Mesodermal cell (in vitro differentiated cells): ENCODE data around the gene C1orf35.

Source experiments
- H3K27ac ChIP-seq: 2 replicates; pipeline ENCODE4 v1.7.0; 2013; ENCODE audit warnings: mild to moderate bottlenecking, low read depth, low read length, moderate library complexity; ENCODE audit not compliant: severe bottlenecking
- H3K36me3 ChIP-seq: 2 replicates; pipeline ENCODE4 v1.7.1; 2013; ENCODE audit warnings: mild to moderate bottlenecking, low read length, moderate library complexity; ENCODE audit not compliant: control insufficient read depth, insufficient read depth
- H3K4me1 ChIP-seq: one replicate; pipeline ENCODE4 v1.7.1; 2013; ENCODE audit warnings: mild to moderate bottlenecking, low read length; ENCODE audit not compliant: insufficient read depth, control insufficient read depth, poor library complexity, severe bottlenecking
- H3K4me3 ChIP-seq: 2 replicates; pipeline ENCODE4 v1.7.0; 2013; ENCODE audit warnings: low read length, control low read depth, mild to moderate bottlenecking; ENCODE audit not compliant: insufficient read depth, poor library complexity, severe bottlenecking; ENCODE audit errors: extremely low read depth
- H3K9me3 ChIP-seq: 2 replicates; pipeline ENCODE4 v1.7.1; 2013; ENCODE audit warnings: mild to moderate bottlenecking, low read length, moderate library complexity; ENCODE audit not compliant: control insufficient read depth
- WGBS, 2 experiments: methylation state at CpG; one replicate each; pipeline ENCODE4 v1.1.5; 2013; ENCODE audit warnings: missing lambda C conversion rate in 2 of 2; ENCODE audit not compliant: insufficient coverage in 2 of 2; 5-methylcytosine and 5-hydroxymethylcytosine counted together

The C1orf35 gene

DNA sequence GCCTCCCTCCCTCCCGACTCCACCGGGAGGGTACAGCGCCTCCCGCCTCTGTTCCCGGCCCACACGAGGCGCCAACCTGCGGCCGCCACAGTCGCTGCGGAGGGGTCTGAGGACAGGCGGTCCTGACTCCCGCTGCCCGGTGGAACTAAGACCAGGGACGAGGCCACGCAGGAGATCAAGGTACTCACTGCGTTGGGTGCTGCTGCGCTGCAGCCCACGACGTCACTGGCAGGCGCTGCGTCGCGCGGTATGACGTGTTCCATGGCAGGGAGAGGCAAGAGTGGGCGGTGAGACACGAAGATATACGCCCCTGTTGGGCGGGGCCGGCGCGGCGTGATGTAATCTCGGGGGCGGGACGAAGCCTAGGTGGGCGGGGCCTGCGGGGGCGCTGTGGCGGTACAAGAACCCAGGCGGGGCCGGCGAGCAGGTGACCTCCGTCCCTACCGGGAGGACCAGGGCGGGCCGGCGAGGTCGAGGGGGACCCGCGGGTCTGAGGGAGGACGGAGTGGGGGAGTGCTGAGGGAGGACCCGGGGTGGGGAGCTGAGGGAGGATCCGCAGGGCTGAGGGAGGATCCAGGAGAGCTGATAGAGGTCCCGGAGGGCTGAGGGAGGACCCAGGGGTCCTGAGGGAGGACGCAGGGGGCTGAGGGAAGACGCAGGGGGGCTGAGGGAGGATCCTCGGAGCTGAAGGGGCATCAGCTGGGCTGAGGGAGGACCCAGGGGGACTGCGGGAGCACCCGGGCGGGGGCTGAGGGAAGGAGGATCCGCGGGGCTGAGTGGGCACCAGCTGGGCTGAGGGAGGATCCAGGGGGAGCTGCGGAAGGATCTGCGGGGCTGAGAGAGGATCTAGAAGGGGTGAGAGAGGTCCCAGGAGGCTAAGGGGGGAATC lies 6.2 kb upstream of the C1orf35 start, which contains the start of gene MRPL55:
Gene MRPL55 (minus strand): TSS at position 227 of the 889 bp plus-strand sequence. CDS start 1,039 bp downstream, outside the sequence.
- Histone ChIP-seq H3K36me3 (peaks cover 18% of the 10 kb centered on the region), H3K27ac (peak within 1 kb of the TSS; percentile 80), H3K4me3 (peak within 1 kb of the TSS; percentile 96), H3K4me1 (peaks cover 10% of the 10 kb centered on the region), H3K9me3 (no peaks in the 10 kb centered on the region)
- WGBS, 2 experiments = 0 to 2% methylated on average over 41 to 56 of the region's 66 CpGs

GRCh38 chr1:228108742-228109072 lies 5.6 kb upstream of the C1orf35 start:
- H3K4me1 ChIP-seq = peaks cover 10% of the 10 kb centered on the region
- H3K27ac ChIP-seq = peak overlapping the region; percentile 59
- 5 to 10% methylated on average over 7 to 8 of the region's 8 CpGs for WGBS, 2 experiments
- peak overlapping the region; percentile 96 for H3K4me3 ChIP-seq
- peaks cover 18% of the 10 kb centered on the region for H3K36me3 ChIP-seq
- H3K9me3 ChIP-seq = no peaks in the 10 kb centered on the region

GRCh38 chr1:228108055-228108690 lies 5.0 kb upstream of the C1orf35 start:
- H3K4me1 ChIP-seq = peaks cover 10% of the 10 kb centered on the region
- H3K36me3 ChIP-seq = peaks cover 18% of the 10 kb centered on the region
- peak overlapping the region; percentile 96 for H3K4me3 ChIP-seq
- H3K27ac ChIP-seq = no peak overlapping the region
- WGBS, 2 experiments = 81 to 89% methylated on average over 7 to 9 of the region's 11 CpGs
- H3K9me3 ChIP-seq = no peaks in the 10 kb centered on the region

GRCh38 chr1:228107636-228108035 lies 4.5 kb upstream of the C1orf35 start:
- Histone ChIP-seq H3K9me3 (no peaks in the 10 kb centered on the region), H3K27ac (no peak overlapping the region), H3K36me3 (peaks cover 18% of the 10 kb centered on the region), H3K4me3 (no peak overlapping the region), H3K4me1 (peaks cover 10% of the 10 kb centered on the region)
- 95 to 96% methylated on average over 17 to 19 of the region's 19 CpGs for WGBS, 2 experiments

DNA sequence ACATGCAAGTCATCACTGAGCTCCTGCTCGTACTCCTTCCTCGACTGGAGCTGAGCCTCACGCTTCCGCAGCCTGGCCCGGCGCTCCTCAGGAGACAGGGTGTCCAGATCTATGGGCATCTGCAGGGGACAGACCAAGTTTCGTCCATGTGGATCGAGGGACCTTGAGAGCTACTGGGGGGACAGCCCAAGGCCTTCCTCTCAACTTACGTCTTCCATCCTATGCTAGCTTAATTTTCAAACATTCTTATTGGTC lies 3.6 kb upstream of the C1orf35 start:
- Histone ChIP-seq H3K9me3 (no peaks in the 10 kb centered on the region), H3K4me1 (peaks cover 14% of the 10 kb centered on the region), H3K36me3 (peaks cover 18% of the 10 kb centered on the region), H3K27ac (no peak overlapping the region), H3K4me3 (no peak overlapping the region)
- 97 to 99% methylated on average over 9 of the region's 9 CpGs for WGBS, 2 experiments

GRCh38 chr1:228105996-228106799 lies 3.1 kb upstream of the C1orf35 start:
- Histone ChIP-seq H3K4me1 (peaks cover 16% of the 10 kb centered on the region), H3K9me3 (no peaks in the 10 kb centered on the region)
- WGBS, 2 experiments = 93 to 98% methylated on average over 7 to 8 of the region's 8 CpGs

GRCh38 chr1:228105270-228105995 lies 2.3 kb upstream of the C1orf35 start:
- WGBS, 2 experiments = 91 to 95% methylated on average over 9 of the region's 9 CpGs

More at GRCh38 chr1:228105996-228106799, 3.1 kb upstream of the C1orf35 start:
- no peak overlapping the region for H3K27ac ChIP-seq
- H3K36me3 ChIP-seq = peaks cover 18% of the 10 kb centered on the region
- no peak overlapping the region for H3K4me3 ChIP-seq

GRCh38 chr1:228104526-228105269 lies 1.6 kb upstream of the C1orf35 start:
- WGBS, 2 experiments = 94% methylated on average over 6 to 7 of the region's 7 CpGs
- no peaks in the 10 kb centered on the region for H3K9me3 ChIP-seq
- H3K4me3 ChIP-seq = peak overlapping the region; percentile 93
- H3K36me3 ChIP-seq = peaks cover 33% of the 10 kb centered on the region
- peaks cover 10% of the 10 kb centered on the region for H3K4me1 ChIP-seq
- peak overlapping the region; percentile 53 for H3K27ac ChIP-seq

More at GRCh38 chr1:228105270-228105995, 2.3 kb upstream of the C1orf35 start:
- Histone ChIP-seq H3K4me1 (peaks cover 16% of the 10 kb centered on the region), H3K4me3 (no peak overlapping the region), H3K36me3 (peaks cover 26% of the 10 kb centered on the region), H3K27ac (no peak overlapping the region), H3K9me3 (no peaks in the 10 kb centered on the region)

GRCh38 chr1:228101994-228102790 lies 933 bp downstream of the C1orf35 start:
- peak overlapping the region; percentile 93 for H3K4me3 ChIP-seq
- no peak overlapping the region for H3K27ac ChIP-seq
- no peaks in the 10 kb centered on the region for H3K9me3 ChIP-seq
- H3K4me1 ChIP-seq = peaks cover 6% of the 10 kb centered on the region
- H3K36me3 ChIP-seq = peaks cover 51% of the 10 kb centered on the region
- WGBS, 2 experiments = 12 to 14% methylated on average over 28 to 55 of the region's 73 CpGs
